GM18507 (cell line): ENCODE data around the gene KIFC3.
A peak's percentile ranks its signal among the peaks of the same experiment; 100 is the strongest.

ENCODE experiments used
- DNase-seq: peaks from one replicate; pipeline ENCODE4 v3.0.0; 2011; ENCODE audit warnings: low read depth; ENCODE audit not compliant: insufficient read length; ENCODE audit errors: extremely low spot score
- FAIRE-seq: peaks from 2 replicates; lab custom pipeline; 2011; peaks lifted over from hg19 to GRCh38; lab: Jason Lieb, UNC

KIFC3 gene

DNA sequence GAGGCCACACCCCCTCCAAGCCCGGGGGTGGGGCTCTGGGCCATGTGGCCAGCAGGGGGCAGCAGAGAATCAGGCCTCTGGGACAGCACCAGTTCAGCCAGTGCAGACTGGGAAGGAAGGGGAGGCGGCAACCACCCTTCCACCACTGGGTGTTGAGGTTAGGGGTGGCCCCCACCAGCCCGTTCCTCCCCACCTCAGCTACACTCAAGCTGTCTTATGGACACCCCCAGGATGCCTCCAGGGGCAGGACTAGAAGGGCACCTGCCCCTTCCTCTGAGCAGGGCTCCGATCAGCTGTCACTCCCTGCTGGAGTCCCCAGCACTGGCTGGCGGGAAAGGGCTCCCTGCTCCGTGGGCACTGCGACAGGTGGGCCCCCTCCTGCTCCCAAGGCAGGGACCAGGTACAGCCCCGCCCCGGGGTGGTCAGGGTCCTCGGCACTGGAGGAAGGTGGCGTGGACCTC is 44.9 kb downstream of the KIFC3 start:
- DNase-seq (peak; percentile 89), FAIRE-seq (peak; percentile 78)

DNA sequence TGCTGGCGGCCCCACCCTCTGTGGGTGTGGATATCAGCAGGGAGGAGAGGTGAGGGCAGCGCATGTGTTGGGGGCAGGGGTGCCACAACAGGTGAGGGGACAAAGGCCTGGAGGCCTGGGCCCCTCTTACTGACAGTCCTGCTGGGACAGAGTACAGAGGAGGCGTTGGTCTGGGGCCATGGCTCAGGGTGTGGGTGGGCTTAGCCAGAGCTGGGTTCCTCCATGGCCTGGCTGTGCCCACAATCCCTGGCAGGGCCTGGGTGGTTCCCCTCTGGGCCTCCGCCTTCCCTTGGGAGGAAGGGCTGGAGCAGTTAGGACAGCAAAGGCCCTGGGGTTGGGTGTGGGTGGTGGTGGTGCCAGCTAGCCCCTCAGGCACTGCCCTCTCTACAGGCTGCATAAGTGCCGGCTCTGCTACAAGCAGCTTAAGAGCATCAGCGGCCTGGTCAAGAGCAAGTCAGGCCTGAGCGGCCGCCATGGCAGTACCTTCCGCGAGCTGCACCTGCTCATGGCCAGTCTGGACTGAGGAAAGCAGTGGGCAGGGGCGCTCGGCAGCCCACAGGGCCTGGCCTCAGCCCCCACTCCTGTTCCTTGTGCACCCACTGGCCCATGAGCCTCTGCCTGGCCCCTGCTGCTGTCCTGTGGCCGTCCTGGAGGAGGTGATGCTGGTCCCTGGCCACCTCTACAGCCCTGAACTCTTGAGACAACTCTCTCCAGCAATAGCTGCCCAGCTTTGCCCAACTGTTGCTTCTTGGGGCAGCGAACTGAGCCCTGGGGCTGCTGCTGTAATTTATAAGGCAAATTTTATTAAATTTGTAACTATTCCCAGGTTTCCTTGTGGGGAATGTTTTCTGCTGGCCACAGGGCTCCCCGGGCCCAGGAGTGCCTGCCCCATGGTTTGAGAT is 45.6 kb downstream of the KIFC3 start:
- FAIRE-seq (no peak), DNase-seq (no peak)

GRCh38 chr16:57755726-57756423 is 46.4 kb downstream of the KIFC3 start:
- FAIRE-seq: no peak
- no peak for DNase-seq

GRCh38 chr16:57755061-57755684 is 47.1 kb downstream of the KIFC3 start:
- no peak for FAIRE-seq
- DNase-seq: no peak

DNA sequence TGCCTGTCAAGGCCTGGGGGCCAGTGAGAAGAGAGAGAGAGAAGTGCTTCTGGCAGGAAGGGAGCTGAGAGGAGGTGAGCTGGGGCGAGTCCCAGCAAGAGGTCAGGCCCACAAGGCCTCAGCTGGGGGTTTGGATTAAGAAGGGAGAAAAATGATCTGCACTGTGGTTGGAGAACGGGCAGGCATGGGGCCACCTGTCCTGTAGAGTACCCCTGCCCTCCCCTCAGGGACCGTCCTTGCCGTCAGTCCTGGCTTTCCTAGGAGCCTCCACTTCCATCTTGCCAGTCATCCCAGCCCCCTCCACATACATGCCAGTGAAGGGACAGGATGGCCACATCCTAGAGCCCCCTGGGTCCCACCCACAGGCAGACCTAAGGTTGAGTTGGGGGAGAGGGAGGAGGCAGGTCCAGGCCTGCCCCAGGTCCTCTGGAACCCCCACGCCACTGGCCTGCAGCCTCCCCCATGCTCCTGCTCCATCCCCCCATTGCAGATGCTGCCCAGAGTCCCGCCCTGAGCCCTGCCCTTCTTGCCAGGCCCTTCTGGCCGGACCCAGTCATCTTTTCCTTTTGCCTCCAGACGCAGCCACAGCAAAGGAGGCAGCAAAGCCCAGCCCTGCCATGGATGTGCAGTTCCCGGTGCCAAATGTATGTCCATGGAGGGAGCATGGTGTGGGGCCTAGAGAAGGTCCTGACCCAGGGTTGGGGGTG is 47.8 kb downstream of the KIFC3 start:
- DNase-seq: no peak
- FAIRE-seq: no peak

DNA sequence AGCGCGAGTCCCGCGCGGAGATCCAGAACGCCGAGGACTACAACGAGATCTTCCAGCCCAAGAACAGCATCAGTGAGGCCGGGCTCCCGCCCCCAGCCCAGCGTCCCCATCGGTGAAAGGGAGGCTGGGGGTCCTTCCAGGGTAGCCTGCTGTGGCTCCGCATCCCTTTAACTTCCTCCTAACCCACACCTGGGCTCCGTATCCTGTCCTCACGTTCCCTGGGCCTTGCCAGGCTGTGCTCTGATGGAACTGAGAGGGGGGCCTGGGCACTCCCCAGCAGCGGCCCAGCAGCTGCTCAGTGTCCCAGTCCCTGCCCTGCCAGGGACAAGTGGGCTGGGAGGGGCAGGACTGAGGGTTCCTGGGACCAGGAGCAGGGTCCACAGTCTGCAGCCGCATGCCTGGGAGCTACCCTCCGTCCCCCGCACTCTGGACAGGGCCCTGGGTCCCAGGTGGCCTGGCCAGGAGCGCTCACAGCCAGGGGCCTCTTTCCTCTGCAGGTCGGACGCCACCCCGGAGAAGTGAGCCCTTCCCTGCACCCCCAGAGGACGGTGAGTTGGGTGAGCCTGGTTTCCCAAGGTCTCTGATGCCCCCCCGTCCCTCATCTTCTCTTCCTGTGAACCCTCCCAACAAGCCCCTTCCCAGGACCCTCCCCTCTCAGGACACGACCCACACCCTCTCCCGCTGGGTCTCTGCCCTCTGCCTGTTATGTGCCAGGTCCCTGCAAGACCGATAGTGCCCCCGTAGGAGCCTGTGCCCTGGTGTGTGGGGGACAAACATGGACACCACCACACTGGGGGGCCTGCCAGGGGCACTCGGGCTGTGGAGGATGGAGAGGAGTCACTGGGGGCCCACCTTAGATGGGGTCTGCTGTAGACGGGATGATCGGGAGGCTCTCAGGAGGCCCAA is 48.6 kb downstream of the KIFC3 start:
- FAIRE-seq (no peak), DNase-seq (no peak)

DNA sequence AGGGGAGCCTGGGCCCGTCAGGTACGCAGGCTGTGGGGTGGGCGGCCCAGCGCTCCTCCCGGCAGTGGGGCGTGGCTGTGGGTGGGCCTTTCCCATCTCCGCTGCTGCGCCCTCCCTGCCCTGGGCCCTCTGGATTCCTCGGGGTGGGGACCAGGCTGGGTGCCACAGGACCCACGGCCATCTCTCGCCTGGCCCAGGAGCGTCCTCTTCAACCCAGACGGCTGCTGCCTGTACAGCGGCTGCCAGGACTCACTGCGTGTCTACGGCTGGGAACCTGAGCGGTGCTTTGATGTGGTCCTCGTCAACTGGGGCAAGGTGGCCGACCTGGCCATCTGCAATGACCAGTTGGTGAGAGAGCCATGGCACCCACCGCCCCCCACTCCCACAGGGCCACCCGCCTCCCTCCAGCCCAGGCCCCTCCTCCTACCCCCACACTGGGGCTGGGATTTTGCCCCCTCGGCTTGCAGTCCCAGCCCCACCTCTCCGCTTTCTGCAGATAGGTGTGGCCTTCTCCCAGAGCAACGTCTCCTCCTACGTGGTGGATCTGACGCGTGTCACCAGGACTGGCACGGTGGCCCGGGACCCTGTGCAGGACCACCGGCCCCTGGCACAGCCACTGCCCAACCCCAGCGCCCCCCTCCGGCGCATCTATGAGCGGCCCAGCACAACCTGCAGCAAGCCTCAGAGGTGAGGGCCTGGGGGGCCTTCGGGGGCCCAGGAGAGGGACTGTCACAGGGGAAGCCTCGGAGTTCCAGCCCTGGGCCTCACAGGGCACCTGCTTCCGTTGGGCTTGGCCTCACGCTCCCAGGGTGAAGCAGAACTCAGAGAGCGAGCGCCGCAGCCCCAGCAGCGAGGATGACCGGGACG is 49.5 kb downstream of the KIFC3 start:
- no peak for FAIRE-seq
- no peak for DNase-seq

- FAIRE-seq (no peak), DNase-seq (no peak)
Observed at GRCh38 chr16:57752203-57752580, 50.1 kb downstream of the KIFC3 start.

DNA sequence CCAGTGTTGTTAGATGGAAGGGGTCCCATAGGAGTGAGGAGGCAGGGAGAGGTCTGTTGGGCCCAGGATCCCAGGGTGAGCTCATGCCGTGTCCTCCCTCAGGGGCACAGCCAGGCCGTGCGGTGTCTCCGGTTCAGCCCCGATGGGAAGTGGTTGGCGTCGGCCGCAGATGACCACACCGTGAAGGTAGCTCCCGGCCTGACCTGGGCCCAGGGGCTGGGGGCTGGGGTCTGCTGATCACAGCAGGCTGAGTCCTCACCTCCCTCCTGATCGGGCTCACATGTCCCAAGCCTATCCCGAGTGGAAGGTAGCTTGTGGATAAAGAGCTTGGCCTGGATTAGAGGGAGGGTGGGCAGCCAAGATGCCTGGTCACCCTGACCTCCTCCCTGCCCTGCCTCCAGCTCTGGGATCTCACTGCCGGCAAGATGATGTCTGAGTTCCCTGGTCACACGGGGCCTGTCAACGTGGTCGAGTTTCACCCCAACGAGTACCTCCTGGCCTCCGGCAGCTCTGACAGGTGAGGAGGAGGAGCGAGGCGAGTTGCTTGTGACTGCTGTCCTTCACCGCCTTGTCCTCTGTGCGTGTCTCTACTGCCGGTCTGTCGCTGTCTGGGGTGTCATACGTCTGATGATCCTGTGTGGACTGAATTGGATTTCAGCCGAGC is 50.6 kb downstream of the KIFC3 start:
- no peak for DNase-seq
- no peak for FAIRE-seq

DNA sequence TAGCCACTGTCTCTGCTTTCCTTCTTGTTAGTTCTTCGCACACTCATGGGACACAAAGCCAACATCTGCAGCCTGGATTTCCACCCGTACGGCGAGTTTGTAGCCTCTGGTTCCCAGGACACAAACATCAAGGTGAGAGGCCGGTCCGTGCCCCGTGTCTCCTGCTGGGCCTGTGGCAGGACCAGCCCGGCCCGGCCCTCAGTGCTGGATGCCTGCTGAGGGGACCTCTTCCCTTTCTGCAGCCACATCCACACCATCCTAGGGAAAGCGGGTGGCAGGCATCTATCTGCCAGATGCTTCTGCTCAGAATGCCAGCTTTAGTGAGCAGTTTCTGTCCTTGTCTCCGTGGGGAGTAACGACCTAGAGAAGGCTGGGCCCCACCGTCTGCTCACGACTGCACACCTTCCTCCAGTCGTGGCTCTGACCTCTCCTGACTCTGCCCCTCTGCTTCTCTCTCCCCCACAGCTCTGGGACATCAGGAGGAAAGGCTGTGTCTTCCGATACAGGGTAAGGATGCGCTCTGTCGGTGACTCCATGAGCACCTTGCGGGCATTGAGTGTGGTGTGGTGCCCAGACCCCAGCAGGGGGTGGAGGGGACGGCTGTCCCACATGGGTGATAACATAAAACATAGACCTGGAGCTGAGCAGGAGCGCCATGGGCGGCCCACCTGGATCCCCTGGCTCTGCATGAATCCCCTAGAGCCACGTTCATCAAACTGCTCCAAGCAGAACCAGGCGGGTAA is 51.3 kb downstream of the KIFC3 start:
- DNase-seq (no peak), FAIRE-seq (no peak)

DNA sequence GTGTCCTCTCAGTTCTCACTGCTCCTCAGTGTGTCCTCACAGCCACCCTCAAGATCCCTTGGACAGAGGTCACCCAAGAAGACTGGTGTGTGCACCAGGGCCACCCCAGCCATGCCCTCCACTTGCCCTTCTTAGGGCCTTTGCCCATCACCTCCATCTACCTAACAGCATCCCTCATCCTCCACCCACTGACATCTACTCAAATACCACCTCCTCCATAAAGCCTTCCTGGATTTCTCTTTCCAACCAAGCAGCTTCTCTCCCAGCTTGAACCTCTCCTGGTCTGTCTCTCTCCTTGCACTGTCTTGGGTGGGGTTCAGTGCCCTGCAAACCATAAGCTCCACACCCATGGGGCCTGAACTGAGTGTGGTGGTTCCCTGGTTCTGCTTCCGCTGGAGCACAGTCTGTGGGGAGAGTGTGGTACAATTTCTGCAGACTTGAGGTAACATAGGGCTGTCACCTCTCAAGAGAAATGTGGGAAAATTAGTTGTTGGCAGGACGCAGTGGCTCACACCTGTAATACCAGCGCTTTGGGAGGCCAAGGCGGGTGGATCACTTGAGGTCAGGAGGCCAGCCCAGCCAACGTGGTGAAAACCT is 52.3 kb downstream of the KIFC3 start:
- no peak for FAIRE-seq
- no peak for DNase-seq

GRCh38 chr16:57749101-57749692 is 53.1 kb downstream of the KIFC3 start:
- FAIRE-seq (no peak), DNase-seq (no peak)

GRCh38 chr16:57748596-57748995 is 53.7 kb downstream of the KIFC3 start:
- no peak for FAIRE-seq

DNA sequence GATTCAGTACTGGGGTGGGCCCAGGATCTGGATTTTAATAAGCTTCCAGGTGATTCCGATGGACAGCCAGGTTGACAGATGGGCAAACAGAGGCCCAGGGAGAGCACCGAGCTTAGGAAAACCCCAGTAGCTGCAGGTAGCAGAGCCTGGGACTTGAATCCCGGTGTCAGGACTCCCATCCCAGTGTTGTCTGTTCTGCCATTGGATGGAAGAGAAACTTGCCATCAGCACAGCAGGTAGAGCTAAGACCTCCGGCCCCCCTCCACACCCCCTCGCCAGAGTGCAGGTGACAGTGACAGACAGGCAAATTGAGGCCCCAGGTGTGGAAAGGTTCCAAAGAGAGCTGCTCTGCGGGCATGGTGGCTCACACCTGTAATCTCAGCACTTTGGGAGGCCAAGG is 54.3 kb downstream of the KIFC3 start:
- DNase-seq (no peak), FAIRE-seq (no peak)

More at GRCh38 chr16:57748596-57748995, 53.7 kb downstream of the KIFC3 start:
- DNase-seq: no peak

DNA sequence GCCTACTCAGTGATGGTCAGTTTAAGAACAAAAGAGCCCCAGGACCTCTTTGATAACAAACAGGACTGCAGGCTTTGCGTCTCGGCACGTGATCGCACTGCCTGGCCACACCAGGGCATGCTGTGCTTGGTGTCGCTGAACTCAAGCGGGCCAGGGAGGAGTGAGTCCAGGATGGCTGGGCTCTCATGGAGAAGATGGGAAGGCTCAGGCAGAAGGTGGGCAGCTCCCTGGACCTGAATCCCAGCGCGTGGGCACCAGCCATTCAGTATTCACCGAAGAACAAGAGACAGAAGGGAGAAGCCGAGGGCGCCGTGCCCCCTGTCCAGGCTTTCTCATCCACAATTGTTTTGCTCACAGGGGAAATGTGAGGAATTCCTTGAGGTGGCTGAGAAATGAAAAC is 54.8 kb downstream of the KIFC3 start:
- no peak for FAIRE-seq
- DNase-seq: no peak

- no peak for FAIRE-seq
- DNase-seq: no peak
Observed at GRCh38 chr16:57747091-57747490, 55.2 kb downstream of the KIFC3 start.
